GM18858 (cell line): ENCODE data around the gene MPDU1.
"Not testable (repeated sequence)": the region's sequence is repeated elsewhere in the genome, so short reads cannot be mapped to it uniquely, and the experiment has no call there.

Experiments
- ATAC-seq: cut with Tn5 transposase; IDR thresholded peaks from one replicate; pipeline ENCODE4 v1.9.1; 2021; ENCODE audit not compliant: unreplicated experiment

The MPDU1 gene

DNA sequence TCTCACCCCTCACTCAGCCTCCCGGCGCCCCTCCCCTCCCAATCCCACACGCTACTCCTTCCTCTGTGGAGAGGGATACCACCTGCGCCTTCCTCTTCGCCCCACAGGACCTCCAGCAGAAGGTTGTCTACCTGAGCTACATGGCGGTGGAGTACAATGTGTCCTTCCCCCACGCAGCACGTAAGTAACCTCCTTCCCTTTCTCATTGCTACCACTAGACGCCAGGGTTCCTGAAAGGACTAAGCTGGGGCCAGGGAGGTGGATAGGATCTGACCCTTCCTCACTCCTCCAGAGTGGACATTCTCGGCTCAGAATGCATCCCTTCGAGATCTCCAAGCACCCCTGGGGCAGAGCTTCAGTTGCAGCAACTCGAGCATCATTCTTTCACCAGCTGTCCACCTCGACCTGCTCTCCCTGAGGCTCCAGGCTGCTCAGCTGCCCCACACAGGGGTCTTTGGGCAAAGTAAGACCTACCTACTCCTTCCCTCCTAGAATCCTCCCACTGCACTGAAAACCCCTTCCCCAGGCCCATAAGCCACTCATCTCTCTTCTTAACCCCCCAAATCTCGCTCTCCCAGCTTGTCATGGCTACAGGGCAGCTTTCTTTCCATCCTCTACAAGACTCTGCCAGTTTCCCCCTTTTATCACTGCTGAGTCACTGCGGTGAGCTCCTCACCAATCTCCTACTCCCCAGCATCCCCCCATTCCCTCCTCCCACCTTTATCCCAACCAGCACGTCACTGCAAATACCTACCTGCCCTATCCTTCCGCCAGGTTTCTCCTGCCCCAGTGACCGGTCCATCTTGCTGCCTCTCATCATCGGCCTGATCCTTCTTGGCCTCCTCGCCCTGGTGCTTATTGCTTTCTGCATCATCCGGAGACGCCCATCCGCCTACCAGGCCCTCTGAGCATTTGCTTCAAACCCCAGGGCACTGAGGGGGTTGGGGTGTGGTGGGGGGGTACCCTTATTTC lies 2.8 kb upstream of the MPDU1 start:
- no peak for ATAC-seq

- ATAC-seq: no peak
These were observed 1.0 kb upstream of the MPDU1 start for GRCh38 chr17:7582396-7583252.

DNA sequence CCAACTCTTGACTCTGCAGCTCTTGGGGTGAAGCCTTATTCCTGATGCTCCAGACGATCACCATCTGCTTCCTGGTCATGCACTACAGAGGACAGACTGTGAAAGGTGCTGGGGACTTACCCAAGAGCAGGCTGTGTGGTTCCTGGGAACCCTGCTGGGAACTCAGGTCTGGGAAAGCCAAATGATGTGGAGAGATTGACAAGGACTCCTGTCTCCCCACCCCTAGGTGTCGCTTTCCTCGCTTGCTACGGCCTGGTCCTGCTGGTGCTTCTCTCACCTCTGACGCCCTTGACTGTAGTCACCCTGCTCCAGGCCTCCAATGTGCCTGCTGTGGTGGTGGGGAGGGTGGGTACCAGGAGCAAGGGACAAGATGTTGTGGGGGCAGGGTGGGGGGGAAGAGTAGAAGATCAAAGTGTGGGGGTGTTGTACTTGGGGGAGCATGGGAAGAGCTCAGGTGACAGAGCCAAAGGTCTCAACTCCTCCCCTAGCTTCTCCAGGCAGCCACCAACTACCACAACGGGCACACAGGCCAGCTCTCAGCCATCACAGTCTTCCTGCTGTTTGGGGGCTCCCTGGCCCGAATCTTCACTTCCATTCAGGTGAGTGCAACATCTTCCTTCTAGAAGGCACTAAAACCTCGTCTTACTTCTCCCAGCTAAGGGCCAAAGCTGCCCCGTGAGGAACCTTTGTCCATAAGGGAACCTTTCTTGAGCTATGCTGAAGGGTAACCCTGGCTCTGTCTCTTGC lies 3.2 kb downstream of the MPDU1 start:
- no peak for ATAC-seq

GRCh38 chr17:7587420-7588151 lies 3.9 kb downstream of the MPDU1 start:
- no peak for ATAC-seq

- ATAC-seq: no peak
These were observed 5.0 kb downstream of the MPDU1 start for GRCh38 chr17:7588553-7589203.

GRCh38 chr17:7589204-7589868 lies 5.7 kb downstream of the MPDU1 start:
- no peak for ATAC-seq

GRCh38 chr17:7589891-7590691 lies 6.4 kb downstream of the MPDU1 start, which contains the start of gene SOX15:
Gene SOX15, minus strand, starts transcription at chr17:7590094. Its CDS starts 418 bp downstream, at chr17:7589676.
- ATAC-seq: no peak

DNA sequence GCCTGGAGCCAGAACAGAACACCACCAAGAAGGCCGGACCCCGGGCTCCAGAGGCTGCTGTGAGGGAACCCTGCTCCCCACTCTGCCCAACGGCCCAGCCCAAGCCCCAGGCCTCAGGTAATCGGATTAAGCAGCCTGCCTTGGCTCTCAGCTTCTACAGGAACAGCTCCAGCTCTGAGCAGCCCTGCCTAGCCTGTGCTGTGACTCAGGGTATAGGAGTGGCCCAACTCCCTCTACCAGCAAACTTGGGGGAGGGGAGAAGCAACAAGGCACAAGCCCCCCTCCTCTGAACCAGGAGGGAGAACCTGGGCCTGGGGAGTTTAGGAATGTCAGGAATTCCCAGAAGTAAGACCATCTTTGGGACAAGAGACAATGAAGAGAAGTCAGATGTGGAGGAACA lies 7.1 kb downstream of the MPDU1 start:
- no peak for ATAC-seq

- no peak for ATAC-seq
These were observed 7.9 kb downstream of the MPDU1 start for GRCh38 chr17:7591596-7591995.

DNA sequence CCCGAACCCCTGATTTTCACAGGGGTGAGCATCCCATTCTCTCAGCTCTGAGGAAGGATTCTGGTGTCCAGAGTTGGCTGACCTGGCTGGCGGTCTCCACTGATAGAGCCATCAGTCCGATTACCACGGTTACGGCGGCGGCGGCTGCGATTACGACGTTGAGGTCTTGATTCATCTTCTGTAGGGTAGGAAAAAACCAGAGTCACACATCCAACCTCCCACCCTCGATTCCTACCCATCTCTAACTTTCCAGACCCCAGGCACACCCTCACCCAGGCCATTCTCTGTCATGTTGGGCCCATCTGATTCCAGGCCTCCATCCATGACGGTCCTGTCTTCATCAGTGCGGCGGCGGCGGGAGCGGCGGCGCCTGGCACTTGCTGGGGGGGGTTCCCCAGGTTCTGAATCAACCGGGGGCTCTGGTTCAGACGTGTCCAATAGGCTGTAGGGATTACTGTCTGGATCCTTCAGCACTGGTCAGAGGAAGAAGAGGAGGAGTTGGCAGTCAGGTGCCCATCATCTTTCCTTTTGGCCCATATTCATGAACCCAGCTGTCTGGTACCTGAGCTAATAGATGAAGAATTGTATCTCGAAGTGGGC lies 8.9 kb downstream of the MPDU1 start:
- no peak for ATAC-seq

- no peak for ATAC-seq
These were observed 9.6 kb downstream of the MPDU1 start for GRCh38 chr17:7593296-7593695.

DNA sequence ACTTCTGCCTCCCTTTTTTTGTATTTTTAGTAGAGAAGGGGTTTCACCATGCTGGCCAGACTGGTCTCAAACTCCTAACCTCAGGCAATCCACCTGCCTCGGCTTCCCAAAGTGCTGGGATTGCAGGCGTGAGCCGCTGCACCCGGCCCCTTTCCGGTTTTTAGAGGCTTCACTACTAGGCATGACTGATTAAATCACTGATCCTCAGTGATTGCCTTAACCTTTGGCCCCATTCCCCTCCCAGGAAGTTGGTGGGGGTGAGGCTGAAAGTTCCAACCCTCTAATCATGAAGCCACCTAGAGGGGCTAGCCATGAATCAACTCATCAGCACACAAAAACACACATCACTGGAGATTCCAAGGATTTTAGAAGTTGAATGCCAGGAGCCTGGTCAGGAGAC lies 13.9 kb downstream of the MPDU1 start:
- ATAC-seq: not testable (repeated sequence)

DNA sequence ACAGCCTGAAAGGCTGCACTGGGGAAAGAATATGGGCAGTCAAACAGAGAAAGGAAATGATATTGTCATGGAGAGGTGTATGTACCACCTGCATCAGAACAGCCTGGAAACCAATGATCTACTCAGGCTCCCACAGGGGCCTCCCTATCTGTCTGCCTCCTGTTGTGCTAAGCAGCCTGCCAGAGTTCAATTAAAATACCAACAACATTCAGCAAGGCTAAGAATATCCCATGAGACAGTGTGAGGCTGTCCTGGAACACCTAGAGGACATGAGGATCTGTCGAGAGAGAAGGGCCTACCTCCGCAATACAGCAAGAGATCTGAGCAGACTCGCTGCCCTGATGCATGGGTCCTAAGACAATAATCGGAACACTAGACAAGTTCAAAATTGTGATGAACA lies 22.6 kb downstream of the MPDU1 start:
- ATAC-seq: no peak

DNA sequence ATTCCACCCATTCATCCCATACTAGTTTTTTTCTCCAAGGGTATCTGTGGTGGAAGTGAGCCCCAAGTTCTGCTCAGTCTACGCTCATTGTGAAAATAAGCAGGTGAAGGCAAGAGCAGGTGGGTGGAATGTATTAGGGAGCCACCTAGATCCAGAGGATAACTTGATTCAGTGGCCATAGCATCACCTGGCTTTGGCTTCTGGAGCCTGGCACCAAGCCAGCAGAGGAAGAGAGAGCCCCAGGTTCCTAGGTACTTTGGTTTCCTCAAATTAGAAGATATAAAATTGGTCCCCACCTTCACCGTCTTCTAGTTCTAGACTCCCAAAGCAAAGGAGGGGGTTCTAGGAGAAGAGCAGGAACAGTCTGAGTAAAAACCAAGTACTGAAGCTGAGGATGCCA lies 27.0 kb downstream of the MPDU1 start:
- no peak for ATAC-seq

DNA sequence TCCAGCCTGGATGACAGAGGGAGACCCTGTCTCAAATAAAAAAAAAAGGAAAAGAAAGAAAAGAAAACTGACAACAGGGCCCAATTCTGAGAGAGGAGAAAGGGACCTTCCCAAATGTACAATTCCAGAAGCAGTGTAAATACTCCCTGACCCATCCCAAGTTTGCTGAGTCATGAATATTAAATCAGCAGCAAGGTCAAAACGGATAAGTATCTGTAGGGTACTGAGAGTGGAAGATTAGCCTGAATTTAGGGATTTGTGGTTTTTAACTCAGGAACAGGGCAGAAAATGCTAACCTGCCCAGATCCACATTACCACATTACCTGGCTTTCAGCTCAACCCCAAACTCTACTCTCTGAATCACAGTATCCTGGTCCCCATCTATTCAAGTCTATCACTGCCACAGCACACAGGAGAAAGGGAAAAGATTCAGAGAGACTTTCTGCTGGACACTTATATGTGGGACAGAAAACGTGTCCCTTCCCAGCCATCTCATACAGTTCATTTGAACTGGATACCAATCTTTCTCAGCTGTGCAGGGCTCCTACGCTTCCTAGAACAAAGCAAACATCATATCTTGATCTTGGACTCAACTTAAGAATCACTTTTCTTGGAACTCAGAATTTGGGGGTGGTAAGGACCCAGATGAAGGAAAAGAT lies 28.1 kb downstream of the MPDU1 start:
- ATAC-seq: no peak

- ATAC-seq: no peak
These were observed 28.6 kb downstream of the MPDU1 start for GRCh38 chr17:7612294-7612640.

DNA sequence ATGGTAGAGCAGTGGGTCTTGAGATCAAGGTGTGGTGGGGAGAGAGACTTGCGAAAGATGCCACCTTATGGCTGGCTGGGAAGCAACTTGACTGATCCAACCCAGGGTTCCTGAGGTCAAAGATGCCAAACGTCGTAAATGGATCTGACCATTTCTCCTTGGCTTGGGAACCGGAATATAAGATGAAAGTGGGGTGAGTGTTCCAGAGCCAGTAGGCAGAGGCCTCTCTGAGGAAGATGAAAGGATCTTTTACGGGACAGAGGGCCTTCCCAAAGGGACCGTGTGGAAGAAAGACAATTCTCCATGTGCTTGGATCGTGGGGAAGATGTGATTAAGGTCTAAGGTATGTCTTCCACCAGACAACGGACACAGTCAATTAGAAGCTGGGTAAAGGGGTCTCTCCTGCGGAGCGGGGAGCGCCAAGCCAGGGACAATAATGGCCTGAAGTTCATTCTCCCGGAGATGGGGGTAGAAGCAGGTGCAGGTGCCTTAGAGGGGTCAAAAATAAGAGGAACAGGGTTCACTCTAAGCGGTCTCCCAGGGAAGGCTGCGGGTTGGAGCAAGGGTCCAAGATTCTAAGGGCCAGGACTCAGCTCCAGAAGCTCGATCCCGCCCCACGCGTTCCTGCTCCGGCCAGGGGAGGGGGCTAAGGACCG lies 30.2 kb downstream of the MPDU1 start:
- no peak for ATAC-seq
